GM19395 (cell line): Measurements from ENCODE around the gene RGS3.

Experiments used
- ATAC-seq: cut with Tn5 transposase; IDR thresholded peaks from one replicate; pipeline ENCODE4 v1.9.1; 2021; ENCODE audit warnings: mild to moderate bottlenecking, moderate library complexity; ENCODE audit not compliant: unreplicated experiment

RGS3 gene

DNA sequence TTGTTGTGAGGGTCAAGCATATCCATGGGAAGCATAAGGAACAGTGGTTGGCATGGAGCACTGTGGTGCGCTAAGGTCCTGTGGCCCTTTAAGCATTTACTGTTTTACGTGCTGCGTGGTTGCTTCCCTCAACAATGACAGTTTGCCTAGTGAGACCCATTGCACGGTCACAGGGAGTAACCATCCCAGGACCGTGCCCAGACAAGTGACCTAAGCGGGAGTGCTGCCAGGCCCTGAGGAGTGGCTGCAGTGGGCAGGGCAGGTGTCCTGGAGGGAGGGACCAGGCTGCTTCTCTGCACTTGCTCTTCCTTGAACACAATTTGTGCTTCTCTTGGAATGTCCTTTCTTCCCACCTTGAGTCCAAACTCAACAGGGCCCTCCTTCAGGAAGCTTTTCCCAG lies 64.6 kb downstream of the RGS3 start:
- ATAC-seq: no peak

DNA sequence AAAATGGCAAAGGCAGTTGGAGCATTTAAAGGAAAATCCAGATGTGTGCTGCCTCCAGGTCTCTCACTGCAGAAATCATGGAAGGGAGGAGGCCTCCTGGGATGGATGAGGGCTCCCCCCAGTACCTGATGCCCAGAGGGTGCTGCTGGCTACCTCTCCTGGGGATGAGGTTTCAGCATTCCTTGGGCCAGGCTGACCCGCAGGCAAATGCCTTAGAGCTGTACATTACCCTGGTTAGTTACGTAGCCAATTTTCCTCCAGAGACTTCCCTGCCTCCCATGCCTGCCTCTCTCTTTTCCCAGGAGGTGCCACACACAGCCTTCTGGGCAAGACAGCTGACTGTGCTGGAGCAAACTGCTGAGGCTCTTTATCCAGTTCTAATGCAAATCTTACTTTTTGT lies 65.3 kb downstream of the RGS3 start:
- no peak for ATAC-seq

DNA sequence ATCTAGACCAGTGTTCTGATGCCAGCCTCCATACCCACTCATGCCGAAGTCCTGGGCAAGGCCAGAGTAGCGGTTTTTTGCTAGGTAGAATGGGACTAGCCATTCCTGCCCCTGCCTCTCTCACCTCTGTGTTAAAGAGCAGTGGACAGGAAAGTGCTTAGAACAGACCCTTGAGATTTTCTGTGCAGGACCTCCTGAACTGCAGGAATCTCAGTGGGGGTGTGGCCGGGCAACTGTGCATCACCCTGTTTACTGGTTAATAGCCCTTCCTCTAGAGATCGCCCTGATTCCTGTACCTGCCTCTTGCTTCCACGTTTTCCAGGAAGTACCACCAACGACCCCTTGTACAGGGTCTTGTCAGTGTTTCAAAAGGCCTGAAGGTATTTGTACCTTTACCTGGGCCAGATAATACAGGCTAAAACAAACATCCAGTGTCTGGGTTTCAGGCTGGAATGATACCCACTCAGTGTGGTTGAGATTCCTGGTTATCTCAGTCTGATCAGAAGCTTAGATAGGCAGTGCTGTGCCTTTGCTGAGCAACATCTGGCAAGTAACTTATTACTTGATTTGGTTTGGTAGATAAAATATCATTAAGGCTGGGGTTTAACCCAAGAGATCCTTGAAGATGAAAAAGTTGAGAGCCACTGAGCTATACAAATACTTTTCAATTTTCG lies 65.9 kb downstream of the RGS3 start:
- no peak for ATAC-seq

DNA sequence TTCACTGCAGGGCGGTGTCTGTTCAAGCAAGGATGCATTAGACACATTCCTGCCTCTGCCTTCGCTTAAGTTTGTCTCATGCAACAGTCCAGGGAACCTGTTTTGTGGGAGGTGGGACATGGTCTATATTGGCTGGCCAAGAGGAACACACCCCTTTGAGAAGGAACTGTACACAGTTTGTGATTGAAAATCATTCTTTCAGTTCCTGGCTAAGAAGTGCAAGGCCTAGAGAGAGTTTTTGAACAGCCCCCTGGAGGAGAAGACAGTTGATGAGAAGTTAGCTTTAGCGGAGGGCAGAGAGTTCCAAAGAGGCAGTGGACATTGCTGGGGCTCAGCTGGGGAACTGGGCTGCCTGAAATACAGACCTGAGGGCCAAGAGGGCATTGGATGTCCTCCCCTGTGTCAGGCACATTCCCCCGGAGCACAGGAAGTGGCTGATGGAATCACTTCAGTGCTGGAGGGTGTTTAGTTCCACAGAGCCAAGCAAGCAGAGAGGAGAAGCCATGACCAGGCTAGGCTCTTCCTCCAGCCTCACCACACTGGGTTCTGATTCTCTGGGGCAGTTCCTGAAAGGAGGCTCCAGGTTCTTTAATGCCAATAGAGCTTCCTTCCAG lies 66.6 kb downstream of the RGS3 start:
- no peak for ATAC-seq

DNA sequence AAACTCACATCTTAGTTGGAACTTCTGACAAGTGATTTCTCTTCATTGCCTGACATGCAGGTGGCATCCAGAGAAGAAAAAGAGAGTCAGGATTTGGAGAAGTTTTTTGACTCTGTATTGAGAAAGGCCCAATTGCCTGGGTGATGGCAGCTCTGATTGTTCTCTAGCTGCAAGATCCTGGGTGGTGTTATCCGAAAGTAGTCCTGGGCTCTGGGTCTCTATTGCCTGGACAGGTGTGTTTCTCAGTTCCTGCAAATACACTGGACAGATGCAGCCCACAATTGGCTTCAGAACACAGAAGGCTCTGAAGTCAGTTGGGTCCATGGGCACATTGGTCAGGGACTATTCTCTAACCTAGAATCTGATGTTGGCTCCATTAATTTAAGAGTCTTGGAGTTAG lies 67.4 kb downstream of the RGS3 start:
- no peak for ATAC-seq

DNA sequence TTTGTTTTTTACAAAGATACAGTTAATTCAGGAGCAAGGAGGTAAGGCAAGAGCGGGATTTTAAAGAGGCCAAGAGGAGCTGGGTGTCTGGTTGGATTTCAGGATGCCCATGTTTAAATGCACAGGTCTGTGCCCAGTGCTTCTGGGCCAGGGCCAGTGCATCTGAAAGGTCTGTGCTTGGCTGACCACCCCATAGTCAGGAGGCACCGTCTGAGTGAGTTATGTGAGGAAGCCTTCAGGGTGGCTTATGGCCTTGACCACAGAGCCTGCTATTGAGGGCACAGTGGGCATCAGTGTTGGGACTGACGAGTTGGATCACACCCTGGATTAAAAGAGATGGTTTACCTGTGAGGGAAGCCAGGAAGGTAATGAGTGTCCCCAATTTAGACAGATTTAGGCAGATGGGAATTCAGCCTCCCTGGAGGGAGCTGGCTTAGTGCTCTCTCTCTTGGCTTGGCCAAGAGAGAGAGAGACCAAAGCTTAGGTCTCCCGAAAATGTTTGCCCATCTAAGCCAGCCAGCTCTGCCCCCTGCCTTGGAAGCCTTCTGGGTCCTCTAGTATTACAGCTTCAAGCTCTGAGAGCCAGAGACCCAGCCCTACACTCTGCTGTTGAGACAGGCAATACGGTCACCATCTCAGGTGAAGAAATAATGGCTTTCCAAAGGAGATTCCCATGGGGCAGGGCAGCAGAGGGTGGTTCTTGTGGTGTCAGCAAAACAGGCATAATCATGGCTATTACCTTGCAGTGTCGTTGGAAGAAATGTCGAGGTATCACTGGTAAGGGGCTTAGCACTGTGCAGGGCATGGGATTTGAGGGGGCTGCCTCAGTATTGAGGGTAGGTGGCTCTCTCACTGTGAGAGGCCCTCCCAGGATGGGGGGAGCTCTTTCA lies 68.6 kb downstream of the RGS3 start:
- ATAC-seq: no peak

DNA sequence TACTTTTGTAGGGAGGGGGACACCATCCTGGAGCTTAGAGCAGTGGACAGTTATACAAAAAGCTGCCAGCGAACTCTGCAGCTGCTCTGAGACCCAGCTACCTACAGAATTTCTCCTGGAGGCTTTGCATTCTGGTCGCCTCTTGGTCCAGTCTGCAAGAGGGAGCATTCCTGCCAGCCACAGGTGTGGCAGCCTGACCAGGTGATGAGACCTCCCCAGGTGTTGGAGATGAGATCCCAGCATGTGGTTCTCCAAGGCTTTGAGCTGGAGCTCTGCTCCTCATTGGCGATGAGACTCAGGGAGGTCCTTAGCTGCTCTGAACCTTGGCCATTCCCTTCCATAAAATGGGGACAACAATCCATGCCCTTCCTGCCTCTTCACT lies 69.3 kb downstream of the RGS3 start:
- ATAC-seq: no peak

DNA sequence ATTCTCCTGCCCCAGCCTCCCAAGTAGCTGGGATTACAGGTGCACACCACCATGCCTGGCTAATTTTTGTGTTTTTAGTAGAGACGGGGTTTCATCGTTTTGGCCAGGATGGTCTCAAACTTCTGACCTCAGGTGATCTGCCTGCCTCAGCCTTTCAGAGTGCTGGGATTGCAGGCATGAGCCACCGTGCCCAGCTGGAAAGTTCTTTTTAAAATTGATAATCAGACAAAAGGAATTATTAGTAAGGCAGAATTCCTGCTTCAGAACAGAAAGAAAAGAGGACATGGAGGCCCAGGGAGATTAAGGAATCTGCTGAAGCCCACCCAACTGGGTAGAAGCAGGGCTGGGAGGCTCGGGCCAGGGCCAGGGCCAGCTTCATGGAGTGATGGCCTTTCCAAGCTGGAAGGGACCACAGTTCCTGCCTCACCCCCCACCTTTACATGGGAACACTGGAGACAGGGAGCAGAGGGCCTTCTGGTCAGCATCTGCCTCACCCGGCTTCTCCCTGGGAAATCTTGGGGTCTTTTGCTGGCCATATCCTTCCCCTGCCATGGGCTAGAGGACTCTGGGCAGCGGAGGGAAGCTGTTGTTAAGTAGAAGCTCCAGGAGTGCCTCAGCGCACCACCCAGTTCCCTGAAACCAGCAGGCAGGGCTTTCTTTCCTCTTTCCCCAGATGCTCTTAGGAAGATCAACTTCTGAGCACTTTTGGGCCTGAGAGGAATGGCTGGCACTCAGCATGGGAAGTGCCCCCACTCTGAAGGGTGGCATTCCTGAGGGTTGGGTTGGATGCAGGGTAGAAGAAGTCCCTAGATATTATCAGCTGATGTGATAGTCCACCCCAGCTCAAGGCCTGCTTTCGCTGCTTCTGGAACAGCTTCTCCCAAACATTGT lies 70.1 kb downstream of the RGS3 start:
- ATAC-seq: no peak

DNA sequence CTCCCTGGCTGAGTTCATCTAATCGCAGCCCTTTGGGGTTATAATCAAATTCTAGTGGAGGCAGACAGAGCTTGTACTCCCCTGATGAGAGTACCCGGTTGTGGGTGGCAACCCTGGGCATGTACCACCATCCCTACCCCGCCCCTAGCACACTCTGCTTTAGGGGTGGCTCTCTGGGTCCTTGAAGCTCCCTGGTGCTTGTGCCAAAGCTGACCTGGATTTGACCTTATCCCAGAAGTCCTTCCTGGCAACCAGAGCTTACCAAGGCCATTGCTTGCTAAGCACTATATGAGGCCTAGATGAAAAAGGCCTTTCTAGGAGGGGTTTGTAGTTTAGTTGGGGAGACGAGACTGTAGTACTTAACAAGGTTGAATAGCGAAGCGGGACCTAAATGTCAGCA lies 72.2 kb downstream of the RGS3 start:
- no peak for ATAC-seq

DNA sequence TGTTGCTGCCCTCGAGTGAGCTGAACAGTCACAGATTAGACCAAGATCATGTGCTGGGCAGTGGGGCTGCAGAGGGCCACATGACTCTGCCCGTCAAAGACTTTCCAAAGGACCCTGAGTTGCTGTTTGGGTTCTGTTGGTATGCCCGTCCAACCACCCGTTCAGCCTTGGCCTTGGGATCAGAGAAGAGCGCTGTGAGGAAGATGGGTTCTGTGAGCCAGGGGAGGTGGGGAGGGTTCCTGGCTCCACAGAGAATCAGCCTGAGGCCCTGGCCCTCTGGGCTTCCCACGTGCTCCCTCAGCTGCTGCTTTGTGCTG lies 72.6 kb downstream of the RGS3 start:
- no peak for ATAC-seq

DNA sequence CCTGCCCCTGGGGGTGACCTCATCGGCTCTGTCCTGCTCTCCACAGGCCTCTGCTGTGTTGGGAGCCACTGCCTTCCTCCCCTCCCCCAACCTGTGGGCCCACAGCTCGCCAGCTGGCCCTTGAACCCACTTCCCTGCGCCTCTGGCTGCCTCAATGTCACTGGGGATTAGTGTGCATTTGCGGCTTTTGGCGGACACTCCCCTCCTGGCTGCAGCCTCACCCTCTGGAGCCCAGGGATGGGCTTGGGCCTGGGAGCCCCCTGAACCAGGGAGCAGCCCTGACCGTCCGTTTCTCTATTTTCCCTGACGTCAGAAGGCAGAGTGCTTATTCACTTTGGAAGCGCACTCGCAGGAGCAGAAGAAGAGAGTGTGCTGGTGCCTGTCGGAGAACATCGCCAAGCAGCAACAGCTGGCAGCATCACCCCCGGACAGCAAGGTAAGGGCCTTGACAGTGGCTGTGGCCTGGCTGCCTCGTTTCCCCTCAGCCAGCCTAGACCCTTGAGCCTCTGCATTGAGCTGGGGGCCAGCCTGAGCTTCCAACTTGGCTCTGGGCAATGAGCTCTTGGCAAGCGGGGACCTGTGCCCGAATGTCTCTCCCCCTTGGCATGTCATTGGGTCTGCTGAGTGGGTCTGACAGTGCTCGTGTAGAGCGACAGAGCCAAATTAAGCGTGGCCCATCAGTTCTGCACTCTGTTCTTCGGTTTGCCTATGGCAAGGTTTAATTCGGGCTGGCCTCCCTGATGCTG lies 73.1 kb downstream of the RGS3 start:
- ATAC-seq: no peak

DNA sequence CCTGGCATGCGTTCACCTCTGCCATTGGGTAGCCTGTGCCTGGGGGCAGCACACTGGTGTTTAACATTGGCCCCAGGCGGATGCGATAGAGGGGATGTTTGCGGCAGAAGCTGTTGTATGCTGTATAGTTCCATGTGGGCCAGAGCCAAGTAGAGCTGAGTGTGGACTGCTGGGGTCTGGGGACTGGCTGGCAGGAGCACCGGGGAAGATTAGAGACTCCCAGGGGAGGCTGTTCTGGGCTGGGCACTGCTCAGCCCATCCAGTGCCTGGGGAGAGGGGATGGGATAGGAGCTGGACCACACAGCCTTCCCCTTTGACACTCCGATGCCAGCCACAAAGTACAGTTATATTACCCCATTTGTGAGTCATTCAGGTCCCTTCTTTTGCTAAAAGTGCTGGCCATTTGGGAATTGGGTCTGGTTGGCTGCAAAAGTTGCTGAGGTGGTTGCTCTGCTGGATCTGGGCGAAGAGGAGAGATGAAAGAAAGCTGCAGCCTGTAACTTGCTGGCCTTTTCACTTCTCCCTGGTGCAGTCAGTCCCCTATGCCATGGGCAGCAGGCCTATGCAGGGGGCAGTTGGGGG lies 73.8 kb downstream of the RGS3 start:
- no peak for ATAC-seq

DNA sequence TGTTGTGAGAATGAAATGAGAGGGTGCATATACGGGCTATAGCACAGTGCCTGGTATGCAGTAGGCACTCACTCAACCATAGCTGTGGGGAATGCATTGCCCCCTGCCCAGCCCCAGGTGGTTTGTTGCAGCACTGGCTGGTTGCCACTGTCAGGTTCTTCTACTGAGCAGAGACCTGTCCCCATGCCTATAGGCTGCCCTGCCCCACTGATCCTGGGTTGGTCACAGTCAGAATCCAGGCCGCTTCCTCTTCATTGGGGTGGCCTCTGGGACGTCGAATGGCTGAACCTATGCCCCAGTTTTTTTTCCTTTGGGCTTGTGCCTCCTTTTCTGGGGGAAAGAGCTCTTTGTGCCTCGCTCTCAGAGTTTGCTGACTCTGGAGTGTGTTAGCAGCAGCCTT lies 74.6 kb downstream of the RGS3 start:
- ATAC-seq: no peak

DNA sequence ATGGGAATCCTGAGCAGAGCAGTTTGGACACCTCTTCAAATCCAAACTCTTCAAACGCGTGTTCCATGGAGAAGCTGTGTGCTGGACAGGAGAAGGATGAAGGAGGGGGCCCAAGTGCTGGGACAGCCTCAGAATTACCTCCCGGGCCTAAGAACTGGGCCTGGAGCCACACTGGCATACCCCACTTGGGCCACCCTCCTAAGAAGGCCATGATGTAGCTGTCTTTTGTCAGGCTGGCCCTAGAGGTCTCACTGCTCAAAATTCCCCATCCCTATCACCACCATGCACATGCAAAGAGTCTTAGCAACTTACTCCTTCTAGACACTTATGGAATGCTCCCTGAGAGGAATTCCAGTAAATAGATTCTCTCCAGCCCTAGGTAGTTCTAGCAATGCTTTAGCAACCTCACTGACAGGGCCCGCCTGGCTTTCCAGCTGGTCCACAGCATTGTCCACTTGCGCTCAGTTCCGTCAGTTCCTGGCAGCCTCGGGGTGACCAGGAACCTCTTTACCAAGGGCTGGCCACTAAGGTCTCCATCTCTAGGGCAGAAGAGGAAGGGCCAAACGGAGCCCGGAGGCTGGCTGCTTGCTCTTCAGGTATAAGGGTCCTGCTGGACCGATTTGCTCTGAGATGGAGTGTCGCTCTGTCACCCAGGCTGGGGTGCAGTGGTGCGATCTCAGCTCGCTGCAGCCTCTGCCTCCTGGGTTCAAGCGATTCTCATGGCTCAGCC lies 75.3 kb downstream of the RGS3 start:
- no peak for ATAC-seq

DNA sequence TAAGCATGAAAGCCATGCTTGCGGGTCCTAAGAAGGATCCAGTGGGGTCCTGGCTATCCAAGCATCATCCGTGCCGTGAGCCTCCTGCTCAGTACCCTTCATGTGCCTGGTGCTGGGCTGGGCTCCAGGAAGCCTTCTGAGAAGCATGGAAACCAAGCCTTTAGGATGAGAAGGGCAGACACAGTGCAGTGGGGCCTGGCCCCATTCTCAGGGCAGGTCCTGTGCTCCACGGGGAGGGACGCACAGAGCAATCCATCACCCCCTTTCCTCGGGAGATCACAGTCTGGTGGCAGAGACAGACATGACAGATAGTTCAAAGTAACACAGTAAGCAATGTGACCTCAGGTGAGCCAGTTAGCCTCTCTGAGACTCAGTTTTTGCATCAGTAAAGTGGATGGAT lies 76.9 kb downstream of the RGS3 start:
- ATAC-seq: no peak

DNA sequence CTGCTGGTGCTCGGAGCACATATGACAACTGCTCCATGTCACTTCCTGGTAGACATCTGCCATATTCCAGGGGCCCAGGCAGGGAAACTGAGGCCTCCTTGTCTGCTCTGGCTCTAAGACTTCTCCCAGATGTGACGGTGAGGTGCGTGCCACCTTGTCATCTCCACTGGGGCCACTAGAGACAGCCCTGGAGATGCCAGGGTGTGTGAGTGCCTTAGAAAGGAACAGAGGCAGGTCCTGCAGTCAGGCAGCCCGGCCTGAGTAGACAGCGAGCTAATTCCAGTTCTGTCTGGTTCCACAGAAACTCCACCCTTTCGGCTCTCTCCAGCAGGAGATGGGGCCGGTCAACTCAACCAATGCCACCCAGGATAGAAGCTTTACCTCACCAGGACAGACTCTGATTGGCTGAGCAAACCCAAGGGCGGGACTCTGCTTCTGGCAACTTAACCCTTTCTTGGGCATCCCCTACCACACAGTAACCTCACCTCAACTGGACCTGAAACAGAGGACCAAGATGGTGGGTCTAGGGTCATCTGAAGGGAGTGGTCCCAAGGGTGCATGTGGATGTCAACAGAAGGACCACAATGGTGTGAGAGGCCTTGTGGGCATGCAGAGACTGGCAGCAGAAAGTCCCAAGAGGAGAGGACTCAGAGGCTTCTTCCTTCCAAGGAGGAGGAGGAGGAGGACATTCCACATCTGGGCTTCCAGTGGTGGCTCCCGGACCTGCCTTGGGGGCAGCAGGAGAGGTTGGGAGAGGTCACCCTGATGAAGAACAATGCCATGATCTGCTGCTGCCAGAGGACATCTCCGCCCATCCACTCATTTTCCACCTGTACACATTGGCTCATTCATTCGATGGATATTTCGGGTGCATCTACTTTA lies 77.7 kb downstream of the RGS3 start:
- no peak for ATAC-seq

DNA sequence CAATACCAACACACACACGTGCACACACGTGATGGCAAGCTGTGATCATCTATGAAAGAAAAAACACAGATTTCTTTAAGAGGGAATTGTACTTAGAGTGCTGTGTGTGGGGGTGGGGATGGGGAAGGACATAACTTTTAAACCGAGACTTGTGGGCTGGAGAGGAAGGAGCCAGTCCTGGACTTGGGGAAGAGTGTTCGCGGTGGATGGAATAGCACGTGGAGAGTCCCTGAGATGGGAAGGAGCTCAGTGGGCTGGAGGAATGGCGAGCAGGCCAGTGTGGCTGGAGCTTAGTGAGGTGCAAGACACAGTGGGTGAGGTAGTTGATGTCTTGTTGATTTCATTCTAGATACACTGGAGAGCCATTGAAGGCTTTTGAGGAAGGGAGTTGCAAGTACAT lies 78.5 kb downstream of the RGS3 start:
- ATAC-seq: no peak

DNA sequence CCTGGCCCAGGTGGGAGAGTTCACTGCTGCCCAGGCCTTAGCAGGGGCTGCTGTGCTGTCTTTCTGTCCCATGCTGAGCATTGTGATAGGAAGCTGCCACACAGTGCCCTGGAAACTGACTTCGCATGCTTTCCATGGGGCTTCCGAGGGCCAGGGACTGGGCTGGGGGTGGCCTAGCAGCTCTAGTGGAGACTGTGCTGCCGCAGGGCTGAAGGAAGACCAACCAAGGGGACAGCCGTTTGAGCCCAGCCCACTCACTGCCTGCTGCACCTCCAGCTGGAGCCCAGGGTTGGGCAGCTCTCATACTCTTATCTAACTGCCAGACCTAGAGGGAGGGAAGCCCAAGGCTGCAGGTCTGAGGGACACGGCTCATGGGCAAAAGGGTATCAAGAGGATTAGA lies 79.2 kb downstream of the RGS3 start:
- ATAC-seq: no peak
